GM18520 (cell line): ENCODE results near the gene NDUFS5.
"Not testable (repeated sequence)": the region's sequence is repeated elsewhere in the genome, so short reads cannot be mapped to it uniquely, and the experiment has no call there.

Experiments used
- ATAC-seq: cut with Tn5 transposase; IDR thresholded peaks from one replicate; pipeline ENCODE4 v1.9.1; 2021; ENCODE audit not compliant: unreplicated experiment

Gene NDUFS5

GRCh38 chr1:39026051-39026865, at the start of gene NDUFS5:
NDUFS5 (plus strand) TSS chr1:39026350; CDS start chr1:39028725, 2,375 bp downstream.
- no peak for ATAC-seq

GRCh38 chr1:38977399-38978244, 48.5 kb upstream of the NDUFS5 start:
- ATAC-seq = not testable (repeated sequence)

- ATAC-seq = not testable (repeated sequence)
These were observed 48.0 kb upstream of the NDUFS5 start for GRCh38 chr1:38978245-38978542.

DNA sequence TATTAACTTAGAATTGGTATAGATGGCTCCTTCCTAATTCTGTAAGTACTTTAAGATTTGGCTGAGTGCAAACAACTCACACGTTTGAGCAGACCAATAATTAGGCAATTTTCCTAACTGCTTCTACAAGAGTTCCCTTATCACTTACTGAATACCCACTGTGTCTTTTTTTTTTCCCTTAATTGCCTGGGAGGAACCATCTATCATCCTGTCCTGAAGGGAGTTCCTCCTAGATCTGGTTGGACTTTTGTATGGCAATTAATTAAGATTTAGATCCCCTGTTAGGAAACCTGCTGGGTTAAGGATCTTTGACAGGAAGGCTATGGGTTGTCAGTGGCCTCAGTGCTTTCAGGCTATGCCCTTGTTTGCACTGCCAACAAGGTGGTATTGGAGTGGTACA, 46.8 kb upstream of the NDUFS5 start:
- ATAC-seq = not testable (repeated sequence)

- no peak for ATAC-seq
These were observed 36.2 kb upstream of the NDUFS5 start for GRCh38 chr1:38989979-38990378.

GRCh38 chr1:38990386-38990737, 35.8 kb upstream of the NDUFS5 start:
- no peak for ATAC-seq

GRCh38 chr1:38990738-38991637, 35.2 kb upstream of the NDUFS5 start, which contains the start of gene AKIRIN1:
AKIRIN1 (plus strand) TSS chr1:38991276; CDS start chr1:38991381, 105 bp downstream.
- peak; percentile 92 for ATAC-seq

DNA sequence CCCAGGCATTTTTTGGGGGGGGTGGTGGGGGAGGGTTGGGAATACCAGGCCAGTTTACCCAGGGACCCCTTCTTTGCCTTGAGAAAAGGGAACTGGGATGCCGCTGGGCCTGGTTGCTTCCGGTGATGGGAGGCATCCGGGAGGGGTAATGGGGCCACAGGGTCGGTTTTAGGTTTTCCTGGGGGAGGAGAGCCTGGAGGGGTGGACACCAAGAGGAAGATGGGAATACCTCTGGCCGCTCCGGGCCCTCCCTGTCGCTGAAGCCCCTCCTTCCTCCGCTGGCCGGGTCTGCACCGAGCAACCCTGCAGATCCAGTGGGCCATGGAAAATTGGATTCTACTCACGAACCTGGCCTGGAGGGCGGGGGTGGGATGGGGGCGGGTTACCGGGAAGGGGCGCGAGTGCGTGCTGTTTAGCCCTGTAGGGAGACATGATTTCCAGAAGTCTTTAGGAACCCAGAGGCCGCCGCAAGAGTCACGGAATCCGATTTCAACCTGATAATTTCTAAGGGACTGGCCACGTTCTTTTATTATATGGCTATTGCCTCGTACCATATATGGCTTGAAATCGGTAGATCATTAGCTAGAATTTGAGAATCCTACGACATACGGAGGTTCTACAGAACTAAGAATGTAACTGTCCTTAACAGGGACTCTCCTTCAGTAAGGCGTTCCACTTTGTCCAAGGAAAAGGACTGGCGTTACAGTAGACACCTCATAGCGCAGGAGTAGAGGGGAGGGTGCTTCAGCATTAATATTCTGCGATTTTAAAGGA, 34.3 kb upstream of the NDUFS5 start:
- no peak for ATAC-seq

DNA sequence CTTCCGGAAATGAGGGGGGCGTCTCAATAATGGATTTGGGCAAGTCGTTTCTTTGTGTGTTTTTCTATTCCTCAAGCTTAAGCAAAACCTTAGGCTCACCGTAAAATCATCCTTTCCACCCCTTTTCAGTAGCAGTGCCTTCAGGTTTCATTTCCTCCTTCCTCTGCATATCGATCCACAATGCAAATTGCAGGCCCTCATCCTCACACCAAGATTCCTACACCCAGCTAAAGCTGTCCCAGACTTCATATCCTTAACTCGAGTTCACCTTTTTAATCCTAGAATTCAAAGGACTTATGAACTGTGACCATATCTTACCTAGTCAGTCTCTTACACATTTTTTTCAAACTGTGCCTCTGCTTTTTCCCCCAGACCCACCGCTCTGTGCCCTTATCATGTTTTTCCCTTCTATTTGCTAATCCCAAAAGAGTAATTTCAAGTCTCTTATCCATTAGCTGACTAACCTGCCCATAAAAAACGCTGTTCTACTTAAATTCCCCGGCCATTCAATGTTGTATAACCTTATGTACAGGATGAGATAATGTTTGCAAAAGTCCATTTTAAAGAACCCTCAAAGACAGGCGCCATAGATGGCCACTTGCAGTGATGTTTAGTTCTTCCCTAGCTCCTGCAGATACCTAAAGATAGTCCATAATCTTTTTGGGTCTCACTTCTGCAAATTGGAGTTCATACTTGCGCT, 33.6 kb upstream of the NDUFS5 start:
- ATAC-seq = no peak

DNA sequence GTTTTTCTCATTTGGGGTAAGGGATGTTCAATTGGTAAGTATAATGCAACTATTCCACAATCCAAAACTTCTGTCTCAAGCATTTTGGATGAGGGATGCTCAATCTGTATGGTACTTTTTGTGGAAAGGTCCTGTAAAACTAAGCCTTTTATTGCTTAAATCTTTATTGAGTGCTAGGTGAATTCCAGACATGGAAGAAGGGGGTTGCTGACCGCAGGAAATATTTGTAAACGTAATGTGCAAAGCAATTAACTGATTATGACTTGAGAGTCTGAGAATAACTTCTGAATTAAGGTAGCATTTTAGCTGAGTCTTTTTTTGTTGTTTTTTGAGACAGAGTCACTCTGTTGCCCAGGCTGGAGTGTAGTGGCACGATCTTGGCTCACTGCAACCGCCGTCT, 32.0 kb upstream of the NDUFS5 start:
- no peak for ATAC-seq

DNA sequence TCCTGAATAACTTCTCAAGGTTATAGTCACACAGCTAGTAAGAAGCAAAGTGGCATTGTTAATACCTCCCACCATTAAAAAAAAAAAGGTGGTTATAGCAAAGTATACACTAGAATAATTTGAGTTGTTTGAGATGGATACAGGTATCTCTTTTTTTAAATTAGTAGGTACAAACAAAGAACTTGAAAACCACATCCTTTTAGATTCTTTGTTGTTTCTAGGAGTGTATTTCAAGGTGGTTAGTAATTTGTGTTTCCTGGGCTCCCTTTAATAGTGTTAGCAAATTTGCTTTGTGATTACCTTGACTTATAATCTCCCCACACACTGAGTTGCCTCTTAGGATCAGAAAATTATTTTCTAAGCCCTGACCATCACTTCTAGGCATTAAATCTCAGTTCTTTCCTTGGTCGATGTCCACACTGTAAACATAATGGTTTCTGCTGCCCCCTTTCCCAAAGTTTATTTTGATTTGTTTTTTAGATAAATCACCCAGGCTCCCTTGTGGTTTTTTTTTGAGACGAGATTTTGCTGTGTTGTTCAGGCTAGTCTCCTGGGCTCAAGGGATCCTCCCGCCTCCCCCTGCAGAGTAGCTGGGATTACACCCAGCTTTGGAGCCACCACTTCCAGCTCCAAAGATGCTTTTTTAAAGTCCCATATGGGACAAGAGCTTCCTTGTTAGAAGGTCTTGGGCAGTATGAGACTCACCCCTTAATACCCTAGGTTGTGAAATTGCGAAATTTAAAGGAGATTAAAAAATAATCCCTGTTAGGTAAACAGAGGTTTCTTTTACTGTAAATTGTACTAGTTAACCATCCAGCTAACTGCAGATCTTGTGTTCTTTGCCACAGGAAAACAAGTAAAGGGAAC, 28.9 kb upstream of the NDUFS5 start:
- no peak for ATAC-seq

DNA sequence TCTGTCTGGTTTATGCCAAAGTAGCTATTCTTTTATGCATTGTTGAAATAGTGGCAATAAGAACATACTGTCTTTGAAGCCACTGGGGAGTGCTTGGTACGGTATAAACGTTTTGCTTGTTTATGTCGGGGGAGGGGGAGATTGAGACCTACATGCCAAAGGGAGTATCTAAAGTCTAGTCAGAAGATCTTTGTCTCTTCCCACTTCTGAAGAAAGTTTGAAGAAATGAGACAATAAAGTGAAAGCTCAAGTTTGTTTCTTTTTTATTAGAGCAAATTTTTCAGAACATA, 28.3 kb upstream of the NDUFS5 start:
- ATAC-seq = no peak

DNA sequence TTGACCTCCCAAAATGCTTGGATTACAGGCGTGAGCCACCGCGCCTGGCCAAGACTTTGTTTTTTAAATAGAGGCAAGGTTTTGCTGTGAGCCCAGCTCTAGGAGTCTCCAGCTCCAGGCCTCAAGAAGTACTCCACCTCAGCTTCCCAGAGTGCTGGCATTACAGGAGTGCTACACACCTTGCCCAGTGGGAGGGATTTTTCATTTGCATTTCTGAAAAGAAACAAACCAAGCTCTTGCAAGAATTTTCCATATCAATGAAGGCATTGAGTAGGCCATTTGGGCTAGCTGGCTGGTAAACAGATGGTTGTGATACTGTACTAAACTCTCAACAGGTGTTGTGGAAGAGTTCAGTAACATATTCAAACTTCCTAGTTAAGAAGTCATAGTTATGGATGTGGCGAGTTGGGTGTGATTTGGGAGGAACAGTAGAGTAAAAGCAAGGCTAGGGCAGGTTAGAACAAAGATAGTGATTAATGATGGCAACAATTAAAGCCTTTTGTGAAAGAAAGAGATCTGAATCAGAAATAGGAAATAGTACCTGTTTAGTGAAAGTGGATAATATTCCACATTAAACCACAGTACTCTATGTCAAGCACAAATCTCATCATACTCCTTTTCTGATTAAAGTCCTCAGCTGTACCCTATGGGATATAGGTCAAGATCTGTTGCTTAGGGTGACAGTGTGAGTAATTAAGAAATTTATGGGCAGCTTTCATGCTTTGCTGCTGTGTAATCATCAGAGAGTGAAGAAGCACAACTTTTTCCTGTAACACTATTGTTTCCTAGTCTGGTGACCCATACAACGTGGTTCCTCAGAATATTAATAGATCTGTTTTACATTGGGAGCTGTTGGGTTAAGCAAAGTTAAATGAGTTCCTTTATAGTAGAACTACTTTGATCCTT, 24.4 kb upstream of the NDUFS5 start:
- no peak for ATAC-seq

- ATAC-seq = no peak
These were observed 22.9 kb upstream of the NDUFS5 start for GRCh38 chr1:39003281-39003680.

- ATAC-seq = no peak
These were observed 22.4 kb upstream of the NDUFS5 start for GRCh38 chr1:39003794-39004193.

GRCh38 chr1:39006287-39006686, 19.9 kb upstream of the NDUFS5 start:
- ATAC-seq = no peak

DNA sequence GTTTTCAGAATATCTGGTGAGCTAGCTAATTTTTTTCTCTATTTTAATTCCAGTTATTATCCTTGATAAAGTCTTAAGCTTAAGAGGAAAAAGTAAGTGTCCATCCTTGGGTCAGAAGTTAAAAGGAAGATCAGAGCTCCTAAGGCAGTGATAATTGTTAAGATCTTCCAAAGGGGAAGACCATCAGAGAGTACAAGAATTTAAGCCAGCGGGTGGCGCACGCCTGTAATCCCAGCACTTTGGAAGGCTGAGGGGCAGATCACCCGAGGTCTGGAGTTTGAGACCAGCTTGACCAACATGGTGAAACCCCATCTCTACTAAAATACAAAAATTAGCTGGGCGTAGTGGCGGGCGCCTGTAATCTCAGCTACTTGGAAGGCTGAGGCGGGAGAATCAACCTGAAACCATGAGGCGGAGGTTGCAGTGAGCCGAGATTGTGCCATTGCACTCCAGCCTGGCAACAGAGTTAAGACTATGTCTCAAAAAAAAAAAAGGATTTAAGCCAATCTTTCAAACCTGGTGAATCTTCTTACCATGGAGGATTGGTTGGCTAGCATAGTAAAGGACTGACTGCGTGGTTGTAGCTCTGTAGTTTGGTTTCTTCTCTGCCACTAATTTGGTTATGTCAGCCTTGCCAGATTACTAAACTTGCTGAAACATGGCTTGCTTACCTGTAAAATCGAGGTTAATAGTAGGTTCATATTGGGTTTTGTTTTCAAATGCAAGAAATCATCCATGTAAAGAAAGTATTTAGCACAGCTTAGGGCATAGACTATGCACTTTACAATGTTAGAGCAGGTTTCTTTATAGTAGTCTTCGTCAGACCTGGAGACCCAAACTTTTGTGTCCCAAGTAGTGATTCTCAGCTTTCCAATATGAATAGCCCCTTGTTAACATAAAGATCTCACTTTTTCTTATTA, 19.2 kb upstream of the NDUFS5 start:
- no peak for ATAC-seq
